ENCODE data around the gene RHOC. TPM values are rescaled to one million over a fixed set of nuclear protein-coding genes. Genes with fewer than 3 reads are reported as not detected.

The RHOC gene
- total RNA-seq, 1 experiment from 2014 or later: 68.9 TPM

DNA sequence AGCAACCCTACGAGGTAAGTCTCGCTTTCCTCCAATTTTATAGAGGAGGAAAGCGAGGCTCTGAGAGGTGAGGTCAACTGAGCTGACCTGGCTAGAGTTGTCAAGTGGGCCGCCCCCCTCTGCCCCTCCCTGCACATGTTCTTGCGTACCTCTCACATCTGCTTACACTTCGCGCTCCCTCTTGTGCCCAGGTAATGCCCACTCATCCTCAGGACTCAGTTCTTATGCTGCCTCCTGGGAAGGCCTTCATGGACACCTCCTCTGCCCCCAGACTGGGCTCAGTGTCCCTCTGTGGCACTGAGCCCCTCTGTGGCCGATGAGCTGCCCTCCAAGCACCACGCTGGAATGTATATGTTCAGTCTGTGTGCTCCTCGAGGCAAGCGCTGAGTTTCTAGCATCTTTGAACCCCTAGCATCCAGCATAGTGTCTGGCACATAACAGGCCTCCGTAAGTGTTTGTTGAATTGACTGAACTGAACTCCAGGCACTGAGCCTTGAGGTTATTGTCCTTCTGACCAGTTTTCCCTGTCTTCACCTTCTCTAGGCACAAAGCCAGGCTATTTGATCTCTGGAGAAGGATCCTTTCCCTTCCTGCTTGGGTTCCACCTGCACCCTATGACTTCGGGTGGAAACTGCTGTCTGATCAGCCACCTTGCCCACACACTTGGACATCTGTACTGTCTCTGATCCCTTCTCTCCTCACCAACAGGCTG is 19.0 kb downstream of the RHOC start (continued):
- TF ChIP-seq GRHL2 (CRISPR knock-in tag; IDR thresholded peaks at IDR 0.05; ENCODE audit: insufficient replicate concordance, severe bottlenecking) (no peak), ZNF219 (CRISPR knock-in tag; IDR thresholded peaks at IDR 0.05; ENCODE audit: borderline replicate concordance) (no peak), CBFB (CRISPR knock-in tag; IDR thresholded peaks at IDR 0.05; ENCODE audit: low read depth) (no peak)

DNA sequence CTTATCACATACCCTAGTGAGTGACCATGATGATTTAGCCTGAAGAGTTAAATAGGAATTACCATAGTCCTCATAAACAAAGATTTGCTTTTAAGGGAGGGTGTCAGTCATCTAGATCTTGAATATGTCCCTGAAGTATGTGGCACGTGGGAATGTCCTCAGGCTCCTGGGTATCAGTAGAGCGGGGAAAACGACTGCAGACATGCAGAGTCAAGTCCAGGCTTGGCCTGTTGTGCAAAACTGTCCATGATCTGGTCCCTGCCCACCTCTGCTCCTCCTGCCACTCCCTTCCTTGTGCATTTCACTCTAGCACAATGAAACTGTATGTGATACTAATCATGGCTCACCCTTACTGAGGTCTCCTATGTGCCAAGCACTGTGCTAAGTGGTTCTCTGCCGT is 19.6 kb downstream of the RHOC start:
- H3K4me3 Mint-ChIP-seq: no peak overlapping the region
- ATAC-seq (no peak), DNase-seq (ENCODE audit: low spot score) (no peak)
- peaks cover 25% of the 10 kb centered on the region for H3K36me3 Mint-ChIP-seq
- H3K4me1 Mint-ChIP-seq: peaks cover 14% of the 10 kb centered on the region
- H3K9me3 Mint-ChIP-seq: no peaks in the 10 kb centered on the region
- ChIA-PET CTCF (no interaction called here), POLR2A (no interaction called here)
- no peaks in the 10 kb centered on the region for H3K27me3 Mint-ChIP-seq (ENCODE audit: low read depth)
- TF ChIP-seq, protein P1, sequence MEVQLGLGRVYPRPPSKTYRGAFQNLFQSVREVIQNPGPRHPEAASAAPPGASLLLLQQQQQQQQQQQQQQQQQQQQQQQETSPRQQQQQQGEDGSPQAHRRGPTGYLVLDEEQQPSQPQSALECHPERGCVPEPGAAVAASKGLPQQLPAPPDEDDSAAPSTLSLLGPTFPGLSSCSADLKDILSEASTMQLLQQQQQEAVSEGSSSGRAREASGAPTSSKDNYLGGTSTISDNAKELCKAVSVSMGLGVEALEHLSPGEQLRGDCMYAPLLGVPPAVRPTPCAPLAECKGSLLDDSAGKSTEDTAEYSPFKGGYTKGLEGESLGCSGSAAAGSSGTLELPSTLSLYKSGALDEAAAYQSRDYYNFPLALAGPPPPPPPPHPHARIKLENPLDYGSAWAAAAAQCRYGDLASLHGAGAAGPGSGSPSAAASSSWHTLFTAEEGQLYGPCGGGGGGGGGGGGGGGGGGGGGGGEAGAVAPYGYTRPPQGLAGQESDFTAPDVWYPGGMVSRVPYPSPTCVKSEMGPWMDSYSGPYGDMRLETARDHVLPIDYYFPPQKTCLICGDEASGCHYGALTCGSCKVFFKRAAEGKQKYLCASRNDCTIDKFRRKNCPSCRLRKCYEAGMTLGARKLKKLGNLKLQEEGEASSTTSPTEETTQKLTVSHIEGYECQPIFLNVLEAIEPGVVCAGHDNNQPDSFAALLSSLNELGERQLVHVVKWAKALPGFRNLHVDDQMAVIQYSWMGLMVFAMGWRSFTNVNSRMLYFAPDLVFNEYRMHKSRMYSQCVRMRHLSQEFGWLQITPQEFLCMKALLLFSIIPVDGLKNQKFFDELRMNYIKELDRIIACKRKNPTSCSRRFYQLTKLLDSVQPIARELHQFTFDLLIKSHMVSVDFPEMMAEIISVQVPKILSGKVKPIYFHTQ (CRISPR knock-in tag; IDR thresholded peaks at IDR 0.05): no peak
- no peak for TF ChIP-seq ZBTB21 (CRISPR knock-in tag; IDR thresholded peaks at IDR 0.05; ENCODE audit: borderline replicate concordance)
- no peak for TF ChIP-seq CREM (CRISPR knock-in tag; IDR thresholded peaks at IDR 0.05)
- peak overlapping the region; percentile 48; the same call in 1 of the 2 replicates for H3K27ac Mint-ChIP-seq

DNA sequence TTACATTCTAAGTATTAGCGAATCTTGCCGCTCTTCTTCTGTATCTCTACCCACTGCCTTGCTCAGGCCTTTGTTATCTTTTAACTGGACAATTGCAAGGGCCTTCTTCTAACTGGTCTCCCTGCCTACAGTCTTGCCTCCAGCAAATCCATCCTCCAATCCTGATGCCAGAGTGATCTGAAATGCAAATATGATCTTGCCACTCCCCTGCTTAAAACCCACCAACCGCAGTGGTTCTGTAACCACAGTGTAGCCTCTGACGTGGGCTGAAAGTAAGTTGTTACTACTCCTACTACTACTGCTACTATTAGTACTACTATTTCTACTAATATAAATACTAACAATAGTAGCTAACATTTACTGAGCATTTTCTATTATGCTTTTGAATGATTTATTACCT is 20.1 kb downstream of the RHOC start:
- Mint-ChIP-seq H3K27ac (peak overlapping the region; percentile 45), H3K9me3 (no peaks in the 10 kb centered on the region), H3K4me3 (no peak overlapping the region), H3K36me3 (peaks cover 21% of the 10 kb centered on the region), H3K27me3 (ENCODE audit: low read depth) (no peaks in the 10 kb centered on the region), H3K4me1 (peaks cover 14% of the 10 kb centered on the region)
- POLR2A ChIA-PET: no interaction called here
- peak; percentile 50; the same call in 1 of the 2 replicates for ATAC-seq
- no peak for DNase-seq (ENCODE audit: low spot score)
- TF ChIP-seq, protein P2, sequence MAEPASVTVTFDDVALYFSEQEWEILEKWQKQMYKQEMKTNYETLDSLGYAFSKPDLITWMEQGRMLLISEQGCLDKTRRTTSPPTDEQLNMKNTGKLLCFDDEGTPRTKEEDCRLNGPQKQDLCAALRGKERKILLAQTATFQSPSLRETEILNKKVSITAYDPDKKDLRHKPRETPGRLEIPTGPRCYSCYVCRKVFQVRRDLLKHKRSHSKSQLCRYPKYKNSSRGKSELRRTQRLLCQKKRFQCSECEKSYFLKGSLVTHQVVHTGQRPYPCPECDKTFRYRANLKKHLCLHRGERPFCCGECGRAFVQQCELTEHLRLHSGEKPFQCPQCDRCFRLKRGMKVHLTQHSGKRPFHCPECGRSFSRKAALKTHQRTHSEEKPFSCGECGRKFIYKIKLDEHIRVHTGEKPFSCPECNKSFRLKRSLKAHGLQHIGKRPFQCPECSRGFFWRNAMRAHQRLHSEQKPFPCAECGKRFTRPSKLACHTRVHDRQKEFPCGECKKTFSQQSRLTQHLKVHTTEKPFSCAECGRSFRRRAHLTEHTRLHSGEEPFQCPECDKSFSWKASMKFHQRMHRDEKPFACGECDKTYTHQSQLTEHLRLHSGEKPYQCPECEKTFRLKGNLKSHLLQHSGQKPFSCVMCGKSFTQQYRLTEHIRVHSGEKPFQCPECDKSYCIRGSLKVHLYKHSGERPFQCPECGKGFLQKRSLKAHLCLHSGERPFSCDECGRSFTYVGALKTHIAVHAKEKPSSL (CRISPR knock-in tag; conservative IDR thresholded peaks at IDR 0.05): no peak
- TF ChIP-seq, protein P3, sequence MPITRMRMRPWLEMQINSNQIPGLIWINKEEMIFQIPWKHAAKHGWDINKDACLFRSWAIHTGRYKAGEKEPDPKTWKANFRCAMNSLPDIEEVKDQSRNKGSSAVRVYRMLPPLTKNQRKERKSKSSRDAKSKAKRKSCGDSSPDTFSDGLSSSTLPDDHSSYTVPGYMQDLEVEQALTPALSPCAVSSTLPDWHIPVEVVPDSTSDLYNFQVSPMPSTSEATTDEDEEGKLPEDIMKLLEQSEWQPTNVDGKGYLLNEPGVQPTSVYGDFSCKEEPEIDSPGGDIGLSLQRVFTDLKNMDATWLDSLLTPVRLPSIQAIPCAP (CRISPR knock-in tag; IDR thresholded peaks at IDR 0.05): no peak
- TF ChIP-seq IRF2 (CRISPR knock-in tag; IDR thresholded peaks at IDR 0.05; ENCODE audit: borderline replicate concordance, low read depth): no peak
- CTCF ChIA-PET: interaction anchor here (1.2 kb wide), 1 partner anchor 118 kb away, joined by 3 read pairs; no protein-coding TSS in a partner anchor

DNA sequence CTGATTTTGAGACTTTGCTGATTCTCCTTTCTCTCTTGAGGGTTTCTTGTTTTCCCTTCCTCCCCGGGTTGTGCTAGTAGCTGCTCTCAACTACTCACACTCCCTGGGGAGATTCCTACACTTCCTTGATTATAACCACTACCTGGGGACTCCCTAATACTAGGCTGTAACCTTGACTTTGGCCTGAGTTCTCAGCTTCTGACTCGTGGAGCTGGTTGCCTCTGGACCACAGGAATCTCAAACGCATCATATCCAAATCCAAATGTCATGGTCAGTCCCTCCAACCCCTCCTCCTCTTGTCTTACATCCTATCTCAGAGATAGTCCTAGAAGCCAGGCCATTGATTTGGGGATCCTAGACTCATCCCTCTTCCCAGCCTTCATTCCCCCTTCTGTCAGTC is 20.5 kb downstream of the RHOC start:
- ATAC-seq (no peak), DNase-seq (ENCODE audit: low spot score) (no peak)
- ChIA-PET CTCF (interaction anchor here (1.2 kb wide), 1 partner anchor 118 kb away, joined by 3 read pairs; no protein-coding TSS in a partner anchor), POLR2A (interaction anchor here (1.0 kb wide), 1 partner anchor 18 kb away, joined by 3 read pairs; no protein-coding TSS in a partner anchor)
- Mint-ChIP-seq H3K36me3 (peaks cover 17% of the 10 kb centered on the region), H3K27me3 (ENCODE audit: low read depth) (no peaks in the 10 kb centered on the region), H3K4me3 (no peak overlapping the region), H3K9me3 (no peaks in the 10 kb centered on the region), H3K4me1 (peaks cover 14% of the 10 kb centered on the region), H3K27ac (peak overlapping the region; percentile 45)
- TF ChIP-seq, protein P1 (CRISPR knock-in tag; IDR thresholded peaks at IDR 0.05): no peak
- TF ChIP-seq FOXP1 (CRISPR knock-in tag; IDR thresholded peaks at IDR 0.05; ENCODE audit: borderline replicate concordance): no peak
- TF ChIP-seq, protein P4, sequence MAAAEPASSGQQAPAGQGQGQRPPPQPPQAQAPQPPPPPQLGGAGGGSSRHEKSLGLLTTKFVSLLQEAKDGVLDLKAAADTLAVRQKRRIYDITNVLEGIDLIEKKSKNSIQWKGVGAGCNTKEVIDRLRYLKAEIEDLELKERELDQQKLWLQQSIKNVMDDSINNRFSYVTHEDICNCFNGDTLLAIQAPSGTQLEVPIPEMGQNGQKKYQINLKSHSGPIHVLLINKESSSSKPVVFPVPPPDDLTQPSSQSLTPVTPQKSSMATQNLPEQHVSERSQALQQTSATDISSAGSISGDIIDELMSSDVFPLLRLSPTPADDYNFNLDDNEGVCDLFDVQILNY (CRISPR knock-in tag; IDR thresholded peaks at IDR 0.05): no peak
